Gastroesophageal sphincter (tissue), 4 donors: ENCODE results near the gene GABRG2. TPM values are rescaled to one million over a fixed set of nuclear protein-coding genes. Genes with fewer than 3 reads are reported as not detected.
"Not testable (repeated sequence)": the region's sequence is repeated elsewhere in the genome, so short reads cannot be mapped to it uniquely, and the experiment has no call there.

Experiments
- ATAC-seq: fragments of 150-250 bp; one replicate; pipeline ENCODE4 v1.9.1; 2016; ENCODE audit warnings: mild to moderate bottlenecking, moderate library complexity
- H3K27ac ChIP-seq, 4 donors: fragments of 200-600 bp; sonication (generic) in 3 of 4; 1 replicate in 3 of 4; 2 replicates in 1 of 4; pipeline ENCODE4 v1.5.1; 2016 to 2019
- H3K27me3 ChIP-seq: fragments of 200-600 bp; sonication (generic); one replicate; pipeline ENCODE4 v1.5.1; 2019
- H3K36me3 ChIP-seq, 2 donors: fragments of 200-600 bp; sonication (generic); one replicate each; pipeline ENCODE4 v1.5.1; 2019; ENCODE audit warnings: control low read depth in 1 of 2
- H3K4me1 ChIP-seq, 3 donors: fragments of 200-600 bp; sonication (generic); 1 replicate in 2 of 3; 2 replicates in 1 of 3; pipeline ENCODE4 v1.5.1; 2016 to 2019; ENCODE audit warnings: control low read depth in 2 of 3
- H3K4me3 ChIP-seq, 2 donors: fragments of 200-600 bp; sonication (generic); one replicate each; pipeline ENCODE4 v1.5.1; 2019; ENCODE audit warnings: mild to moderate bottlenecking in 1 of 2, moderate library complexity in 1 of 2
- H3K9me3 ChIP-seq, 3 donors: fragments of 200-600 bp; sonication (generic); one replicate each; pipeline ENCODE4 v1.5.1; 2017 to 2019; ENCODE audit warnings: control low read depth in 2 of 3
- CTCF ChIP-seq, 4 experiments: fragments of 200-600 bp in 2 of 4; fragments of 450-650 bp in 2 of 4; sonication (generic) in 1 of 4; IDR thresholded peaks; one replicate each; pipeline ENCODE4 v1.5.1; 2017 to 2019; ENCODE audit warnings: antibody characterized with exemption in 4 of 4, mild to moderate bottlenecking in 2 of 4, moderate library complexity in 2 of 4
- EP300 ChIP-seq: sonication (generic); formaldehyde crosslinking; IDR thresholded peaks from one replicate; pipeline ENCODE4 v1.6.1; 2017; ENCODE audit warnings: antibody characterized with exemption, mild to moderate bottlenecking
- POLR2A ChIP-seq, 2 donors: fragments of 450-650 bp; IDR thresholded peaks; one replicate each; pipeline ENCODE4 v1.6.1; 2017; ENCODE audit warnings: antibody characterized with exemption in 2 of 2, mild to moderate bottlenecking in 2 of 2, moderate library complexity in 1 of 2
- POLR2AphosphoS5 ChIP-seq: sonication (generic); formaldehyde crosslinking; IDR thresholded peaks from one replicate; pipeline ENCODE4 v1.6.1; 2017; ENCODE audit warnings: antibody characterized with exemption
- WGBS, 2 donors: methylation state at CpG; one replicate each; pipeline ENCODE4 v1.1.5; 2018; ENCODE audit warnings: low coverage in 1 of 2; 5-methylcytosine and 5-hydroxymethylcytosine counted together
- total RNA-seq, 4 donors: library from RNA; depleted of rRNA; stranded (reverse); fragments of >200 nt; gene quantifications; one replicate each; pipeline ENCODE4 v1.1.0, GENCODE V29; 2016

GABRG2 gene
- under 1 TPM in 3 of 4 donors, not detected in 1; 0.27 to 0.40 (median 0.39) TPM for total RNA-seq

- WGBS, 2 donors = 2 to 3% methylated on average over 19 to 21 of the region's 21 CpGs
- no peak for ATAC-seq
- TF ChIP-seq POLR2A (IDR thresholded peaks at IDR 0.05) = no peak
- no peak for TF ChIP-seq POLR2AphosphoS5
- no peak for TF ChIP-seq EP300
- no peak for TF ChIP-seq CTCF (IDR thresholded peaks at IDR 0.05)
- no peaks in the 10 kb centered on the region for H3K4me1 ChIP-seq
- no peaks in the 10 kb centered on the region for H3K9me3 ChIP-seq
- no peak within 1 kb of the TSS for H3K27ac ChIP-seq
- peaks cover 30% of the 10 kb centered on the region for H3K27me3 ChIP-seq
- no peaks in the 10 kb centered on the region for H3K36me3 ChIP-seq
- no peak within 1 kb of the TSS for H3K4me3 ChIP-seq
Measured at GRCh38 chr5:162067655-162068411, at the start of gene GABRG2. Gene GABRG2 (plus strand): TSS chr5:162067773. CDS start chr5:162068000, 227 bp downstream.

- Histone ChIP-seq H3K4me1 (no peaks in the 10 kb centered on the region), H3K27me3 (no peaks in the 10 kb centered on the region), H3K27ac (no peak overlapping the region), H3K4me3 (no peak overlapping the region), H3K36me3 (no peaks in the 10 kb centered on the region), H3K9me3 (no peaks in the 10 kb centered on the region)
- TF ChIP-seq EP300 (no peak), POLR2AphosphoS5 (no peak)
- 48 to 74% methylated on average over 2 of the region's 2 CpGs for WGBS, 2 donors
- no peak for ATAC-seq
Measured at GRCh38 chr5:162025312-162025711, 42.3 kb upstream of the GABRG2 start.

- Histone ChIP-seq H3K4me3 (no peak overlapping the region), H3K36me3 (no peaks in the 10 kb centered on the region), H3K9me3 (no peaks in the 10 kb centered on the region), H3K27me3 (no peaks in the 10 kb centered on the region), H3K27ac (no peak overlapping the region), H3K4me1 (no peaks in the 10 kb centered on the region)
- no peak for ATAC-seq
- no peak for TF ChIP-seq POLR2AphosphoS5
- TF ChIP-seq EP300 = no peak
- no peak for TF ChIP-seq POLR2A (IDR thresholded peaks at IDR 0.05)
- TF ChIP-seq CTCF (IDR thresholded peaks at IDR 0.05) = no peak
- 19 to 52% methylated on average over 4 of the region's 4 CpGs for WGBS, 2 donors
Measured at GRCh38 chr5:162026803-162027202, 40.8 kb upstream of the GABRG2 start.

- 20 to 100% methylated on average over 1 of the region's 1 CpG for WGBS, 2 donors
- no peaks in the 10 kb centered on the region for H3K27me3 ChIP-seq
- H3K27ac ChIP-seq = no peak overlapping the region
- H3K9me3 ChIP-seq = no peaks in the 10 kb centered on the region
- TF ChIP-seq POLR2AphosphoS5 = no peak
- TF ChIP-seq EP300 = no peak
- TF ChIP-seq CTCF (IDR thresholded peaks at IDR 0.05) = no peak
- no peak for TF ChIP-seq POLR2A (IDR thresholded peaks at IDR 0.05)
- no peak for ATAC-seq
- H3K4me3 ChIP-seq = no peak overlapping the region
- no peaks in the 10 kb centered on the region for H3K36me3 ChIP-seq
- H3K4me1 ChIP-seq = no peaks in the 10 kb centered on the region
Measured at GRCh38 chr5:162037431-162037830, 30.1 kb upstream of the GABRG2 start.

GRCh38 chr5:162047279-162047678 is 20.3 kb upstream of the GABRG2 start:
- H3K27ac ChIP-seq = no peak overlapping the region
- H3K9me3 ChIP-seq = no peaks in the 10 kb centered on the region
- no peak for TF ChIP-seq POLR2AphosphoS5
- no peaks in the 10 kb centered on the region for H3K36me3 ChIP-seq
- WGBS, 2 donors = 25 to 71% methylated on average over 1 of the region's 1 CpG
- H3K4me3 ChIP-seq = no peak overlapping the region
- no peak for ATAC-seq
- no peaks in the 10 kb centered on the region for H3K4me1 ChIP-seq
- H3K27me3 ChIP-seq = no peaks in the 10 kb centered on the region

- ATAC-seq = no peak
- TF ChIP-seq POLR2A (IDR thresholded peaks at IDR 0.05) = no peak
- TF ChIP-seq CTCF (IDR thresholded peaks at IDR 0.05) = no peak
- no peak for TF ChIP-seq EP300
- TF ChIP-seq POLR2AphosphoS5 = no peak
- no peaks in the 10 kb centered on the region for H3K27me3 ChIP-seq
- WGBS, 2 donors = 42 to 51% methylated on average over 3 of the region's 3 CpGs
- H3K4me1 ChIP-seq = no peaks in the 10 kb centered on the region
- H3K27ac ChIP-seq = no peak overlapping the region
- H3K9me3 ChIP-seq = peaks cover 0 to 3% (median 0%) of the 10 kb centered on the region in 3 donors
- no peak overlapping the region for H3K4me3 ChIP-seq
- H3K36me3 ChIP-seq = no peaks in the 10 kb centered on the region
Measured at GRCh38 chr5:162052676-162053075, 14.9 kb upstream of the GABRG2 start.

GRCh38 chr5:162055095-162055494 is 12.5 kb upstream of the GABRG2 start:
- H3K36me3 ChIP-seq, H3K9me3 ChIP-seq, ATAC-seq, H3K27me3 ChIP-seq, H3K4me3 ChIP-seq, H3K27ac ChIP-seq, H3K4me1 ChIP-seq: not testable (repeated sequence)
- 69 to 77% methylated on average over 3 to 4 of the region's 4 CpGs for WGBS, 2 donors
